Measurements from ENCODE around the gene C1GALT1C1L.
"Not testable (repeated sequence)": the region's sequence is repeated elsewhere in the genome, so short reads cannot be mapped to it uniquely, and the experiment has no call there.

The C1GALT1C1L gene

GRCh38 chr2:43637030-43637803, 39.0 kb downstream of the C1GALT1C1L start, which contains the start of gene PLEKHH2:
Gene PLEKHH2, plus strand, starts transcription at chr2:43637260. Its CDS starts 7,414 bp downstream, at chr2:43644674.
- Histone ChIP-seq H3K4ac (ENCODE audit: low read depth, low read length) (no peak within 1 kb of the TSS), H2BK120ac (ENCODE audit: insufficient read depth, low read length, poor library complexity) (no peak within 1 kb of the TSS), H3K9ac (ENCODE audit: low read length) (no peak within 1 kb of the TSS), H4K91ac (ENCODE audit: low read depth, low read length) (no peak within 1 kb of the TSS), H2AK5ac (ENCODE audit: low read length) (no peak within 1 kb of the TSS), H2BK12ac (ENCODE audit: low read length) (no peak within 1 kb of the TSS), H3K23ac (ENCODE audit: low read length) (no peak within 1 kb of the TSS), H3K79me2 (ENCODE audit: control insufficient read depth, insufficient read depth, low read length, poor library complexity) (no peaks in the 10 kb centered on the region), H4K8ac (ENCODE audit: low read depth, low read length) (no peak within 1 kb of the TSS), H4K12ac (ENCODE audit: low read depth, low read length) (no peak within 1 kb of the TSS), H3K14ac (ENCODE audit: low read length) (no peak within 1 kb of the TSS), H3K18ac (ENCODE audit: low read length) (no peak within 1 kb of the TSS), H2BK5ac (ENCODE audit: low read depth, low read length, poor library complexity) (no peak within 1 kb of the TSS), H3K36me3 (ENCODE audit: control insufficient read depth in 1 of 2, insufficient read depth in 2 of 2, low read length in 2 of 2) (no peaks in the 10 kb centered on the region), H3K9me3 (ENCODE audit: insufficient read depth, low read depth, low read length) (no peaks in the 10 kb centered on the region), H2AFZ (ENCODE audit: insufficient read depth, low read length, poor library complexity) (peak within 1 kb of the TSS; percentile 86), H3K4me1 (ENCODE audit: control insufficient read depth in 1 of 2, insufficient read depth in 2 of 2, low read length in 2 of 2) (peaks cover 0 to 5% of the 10 kb centered on the region in 2 experiments), H3K4me2 (ENCODE audit: low read length) (peak within 1 kb of the TSS; percentile 96), H3K27me3 (ENCODE audit: insufficient read depth, low read length) (no peaks in the 10 kb centered on the region), H3K27ac (ENCODE audit: low read depth, low read length) (no peak within 1 kb of the TSS), H3K79me1 (ENCODE audit: low read length) (no peaks in the 10 kb centered on the region), H3K4me3 (ENCODE audit: low read depth, low read length) (peak within 1 kb of the TSS; percentile 77)
- DNase-seq, result peak; percentile 52 to 73
- WGBS (ENCODE audit: extremely low coverage, insufficient coverage, insufficient read length), result no CpG with 5 or more reads among the region's 75 CpGs

GRCh38 chr2:43636621-43637020, 39.6 kb downstream of the C1GALT1C1L start:
- no peaks in the 10 kb centered on the region for H3K27me3 ChIP-seq (ENCODE audit: insufficient read depth, low read length)
- no peak overlapping the region for H3K4ac ChIP-seq (ENCODE audit: low read depth, low read length)
- no peak overlapping the region for H2BK120ac ChIP-seq (ENCODE audit: insufficient read depth, low read length, poor library complexity)
- H4K91ac ChIP-seq (ENCODE audit: low read depth, low read length), result no peak overlapping the region
- no peaks in the 10 kb centered on the region for H3K36me3 ChIP-seq (ENCODE audit: control insufficient read depth in 1 of 2, insufficient read depth in 2 of 2, low read length in 2 of 2)
- no peaks in the 10 kb centered on the region for H3K79me1 ChIP-seq (ENCODE audit: low read length)
- H3K4me3 ChIP-seq (ENCODE audit: low read depth, low read length), result no peak overlapping the region
- peak overlapping the region; percentile 86 for H2AFZ ChIP-seq (ENCODE audit: insufficient read depth, low read length, poor library complexity)
- H2AK5ac ChIP-seq (ENCODE audit: low read length), result no peak overlapping the region
- no peak overlapping the region for H3K23ac ChIP-seq (ENCODE audit: low read length)
- no peaks in the 10 kb centered on the region for H3K9me3 ChIP-seq (ENCODE audit: insufficient read depth, low read depth, low read length)
- no peak for DNase-seq
- no peak overlapping the region for H2BK12ac ChIP-seq (ENCODE audit: low read length)
- no peak overlapping the region for H4K8ac ChIP-seq (ENCODE audit: low read depth, low read length)
- no peak overlapping the region for H3K18ac ChIP-seq (ENCODE audit: low read length)
- no CpG with 5 or more reads among the region's 10 CpGs for WGBS (ENCODE audit: extremely low coverage, insufficient coverage, insufficient read length)
- H2BK5ac ChIP-seq (ENCODE audit: low read depth, low read length, poor library complexity), result no peak overlapping the region
- H4K12ac ChIP-seq (ENCODE audit: low read depth, low read length), result no peak overlapping the region
- H3K4me2 ChIP-seq (ENCODE audit: low read length), result peak overlapping the region; percentile 96
- no peaks in the 10 kb centered on the region for H3K79me2 ChIP-seq (ENCODE audit: control insufficient read depth, insufficient read depth, low read length, poor library complexity)
- H3K14ac ChIP-seq (ENCODE audit: low read length), result no peak overlapping the region
- H3K27ac ChIP-seq (ENCODE audit: low read depth, low read length), result no peak overlapping the region
- H3K4me1 ChIP-seq (ENCODE audit: control insufficient read depth in 1 of 2, insufficient read depth in 2 of 2, low read length in 2 of 2), result peaks cover 0 to 5% of the 10 kb centered on the region in 2 experiments
- H3K9ac ChIP-seq (ENCODE audit: low read length), result no peak overlapping the region

- not testable (repeated sequence) for H3K27ac ChIP-seq (ENCODE audit: low read depth, low read length); H3K9ac ChIP-seq (ENCODE audit: low read length); H2AFZ ChIP-seq (ENCODE audit: insufficient read depth, low read length, poor library complexity); H3K4me2 ChIP-seq (ENCODE audit: low read length); H3K36me3 ChIP-seq (ENCODE audit: control insufficient read depth in 1 of 2, insufficient read depth in 2 of 2, low read length in 2 of 2); H3K18ac ChIP-seq (ENCODE audit: low read length); H3K27me3 ChIP-seq (ENCODE audit: insufficient read depth, low read length); H4K12ac ChIP-seq (ENCODE audit: low read depth, low read length); H3K79me2 ChIP-seq (ENCODE audit: control insufficient read depth, insufficient read depth, low read length, poor library complexity); H2BK5ac ChIP-seq (ENCODE audit: low read depth, low read length, poor library complexity); H3K4me3 ChIP-seq (ENCODE audit: low read depth, low read length); H3K4ac ChIP-seq (ENCODE audit: low read depth, low read length); H3K14ac ChIP-seq (ENCODE audit: low read length); H3K23ac ChIP-seq (ENCODE audit: low read length); H4K91ac ChIP-seq (ENCODE audit: low read depth, low read length); H2AK5ac ChIP-seq (ENCODE audit: low read length); H3K79me1 ChIP-seq (ENCODE audit: low read length); H4K8ac ChIP-seq (ENCODE audit: low read depth, low read length); H2BK120ac ChIP-seq (ENCODE audit: insufficient read depth, low read length, poor library complexity); H2BK12ac ChIP-seq (ENCODE audit: low read length); DNase-seq; H3K9me3 ChIP-seq (ENCODE audit: insufficient read depth, low read depth, low read length); H3K4me1 ChIP-seq (ENCODE audit: control insufficient read depth in 1 of 2, insufficient read depth in 2 of 2, low read length in 2 of 2)
- no CpG with 5 or more reads among the region's 12 CpGs for WGBS (ENCODE audit: extremely low coverage, insufficient coverage, insufficient read length)
These were observed 40.1 kb downstream of the C1GALT1C1L start for GRCh38 chr2:43636153-43636552.

- no peak for DNase-seq
- Histone ChIP-seq H4K8ac (ENCODE audit: low read depth, low read length) (no peak overlapping the region), H3K23ac (ENCODE audit: low read length) (no peak overlapping the region)
These were observed 41.5 kb downstream of the C1GALT1C1L start for GRCh38 chr2:43634604-43635306.

More at GRCh38 chr2:43634604-43635306, 41.5 kb downstream of the C1GALT1C1L start:
- no peak overlapping the region for H3K18ac ChIP-seq (ENCODE audit: low read length)
- no peak overlapping the region for H3K4me2 ChIP-seq (ENCODE audit: low read length)
- no peak overlapping the region for H3K4ac ChIP-seq (ENCODE audit: low read depth, low read length)
- H3K4me1 ChIP-seq (ENCODE audit: control insufficient read depth in 1 of 2, insufficient read depth in 2 of 2, low read length in 2 of 2), result peaks cover 0 to 5% of the 10 kb centered on the region in 2 experiments
- H3K79me1 ChIP-seq (ENCODE audit: low read length), result no peaks in the 10 kb centered on the region
- H2BK5ac ChIP-seq (ENCODE audit: low read depth, low read length, poor library complexity), result no peak overlapping the region
- no peak overlapping the region for H3K27ac ChIP-seq (ENCODE audit: low read depth, low read length)
- no peak overlapping the region for H2BK120ac ChIP-seq (ENCODE audit: insufficient read depth, low read length, poor library complexity)
- no peak overlapping the region for H3K14ac ChIP-seq (ENCODE audit: low read length)
- H3K79me2 ChIP-seq (ENCODE audit: control insufficient read depth, insufficient read depth, low read length, poor library complexity), result no peaks in the 10 kb centered on the region
- no peaks in the 10 kb centered on the region for H3K9me3 ChIP-seq (ENCODE audit: insufficient read depth, low read depth, low read length)
- no peaks in the 10 kb centered on the region for H3K27me3 ChIP-seq (ENCODE audit: insufficient read depth, low read length)
- H4K12ac ChIP-seq (ENCODE audit: low read depth, low read length), result no peak overlapping the region
- H3K9ac ChIP-seq (ENCODE audit: low read length), result no peak overlapping the region
- no peak overlapping the region for H2BK12ac ChIP-seq (ENCODE audit: low read length)
- no peak overlapping the region for H4K91ac ChIP-seq (ENCODE audit: low read depth, low read length)
- H2AK5ac ChIP-seq (ENCODE audit: low read length), result no peak overlapping the region
- no CpG with 5 or more reads among the region's 6 CpGs for WGBS (ENCODE audit: extremely low coverage, insufficient coverage, insufficient read length)
- no peaks in the 10 kb centered on the region for H3K36me3 ChIP-seq (ENCODE audit: control insufficient read depth in 1 of 2, insufficient read depth in 2 of 2, low read length in 2 of 2)
- H3K4me3 ChIP-seq (ENCODE audit: low read depth, low read length), result no peak overlapping the region
- no peak overlapping the region for H2AFZ ChIP-seq (ENCODE audit: insufficient read depth, low read length, poor library complexity)

Measured in trophoblast cell (in vitro differentiated cells and primary cell).